ENCODE data around the gene TNFAIP8.

DNA sequence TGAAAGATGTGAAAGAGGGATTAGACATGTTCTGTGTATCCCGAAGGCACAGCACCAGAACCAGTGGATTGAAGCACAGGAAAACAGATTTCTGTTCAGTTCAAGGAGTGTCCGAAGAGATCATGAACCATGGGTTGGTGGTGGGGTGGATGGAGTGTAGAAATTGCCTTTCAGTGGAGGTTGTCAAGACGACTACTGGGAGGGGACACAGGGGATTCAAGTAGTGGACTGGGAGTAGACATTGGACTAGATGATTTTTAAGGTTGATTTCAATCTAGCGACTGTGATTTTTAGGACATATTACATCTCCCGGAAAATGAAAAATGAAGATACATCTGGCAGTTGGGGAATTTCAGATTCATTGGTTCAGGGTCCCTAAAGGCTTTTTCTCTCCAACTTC lies 35.9 kb upstream of the TNFAIP8 start:
- TF ChIP-seq FOXM1 (IDR thresholded peaks at IDR 0.05; ENCODE audit: borderline replicate concordance, low read depth): no peak
- no peak for TF ChIP-seq EP300 (IDR thresholded peaks at IDR 0.05; ENCODE audit: borderline replicate concordance)
- TF ChIP-seq TCF12 (IDR thresholded peaks at IDR 0.05; ENCODE audit: low read depth): no peak
- TF ChIP-seq EGR1 (IDR thresholded peaks at IDR 0.05): no peak
